GM12864 (cell line): ENCODE data around the gene IGFLR1.

Experiments used
- DNase-seq: peaks from one replicate; pipeline ENCODE4 v3.0.0-alpha.2; 2011; ENCODE audit warnings: low read depth
- H3K4me3 ChIP-seq: 2 replicates; pipeline ENCODE4 v1.5.1; 2011; ENCODE audit warnings: mild to moderate bottlenecking, low read depth, low read length, control low read depth
- CTCF ChIP-seq: IDR thresholded peaks from 2 replicates; pipeline ENCODE4 v1.5.1; 2011; ENCODE audit warnings: low read depth, mild to moderate bottlenecking, moderate library complexity, low read length, control low read depth, inconsistent platforms; ENCODE audit errors: missing control alignments

The IGFLR1 gene

GRCh38 chr19:35730326-35730725, 11.9 kb downstream of the IGFLR1 start:
- TF ChIP-seq CTCF, result no peak
- no peak for DNase-seq
- no peak overlapping the region for H3K4me3 ChIP-seq

GRCh38 chr19:35729763-35730162, 12.5 kb downstream of the IGFLR1 start:
- H3K4me3 ChIP-seq, result no peak overlapping the region
- DNase-seq, result no peak
- TF ChIP-seq CTCF, result no peak

GRCh38 chr19:35729021-35729420, 13.2 kb downstream of the IGFLR1 start:
- no peak for TF ChIP-seq CTCF
- no peak overlapping the region for H3K4me3 ChIP-seq
- no peak for DNase-seq

- H3K4me3 ChIP-seq, result no peak overlapping the region
- DNase-seq, result no peak
- TF ChIP-seq CTCF, result no peak
Measured at GRCh38 chr19:35727956-35728706, 14.1 kb downstream of the IGFLR1 start.

GRCh38 chr19:35727053-35727955, 14.9 kb downstream of the IGFLR1 start:
- no peak for TF ChIP-seq CTCF

GRCh38 chr19:35725216-35725861, 16.9 kb downstream of the IGFLR1 start:
- no peak for TF ChIP-seq CTCF
- DNase-seq, result no peak
- H3K4me3 ChIP-seq, result no peak overlapping the region

More at GRCh38 chr19:35727053-35727955, 14.9 kb downstream of the IGFLR1 start:
- DNase-seq, result no peak
- no peak overlapping the region for H3K4me3 ChIP-seq
